Measurements from ENCODE around the gene MAP3K4.

GRCh38 chr6:160972111-160972510 lies 19.5 kb upstream of the MAP3K4 start:
- TF ChIP-seq CTCF (IDR thresholded peaks at IDR 0.05), result no peak
- TF ChIP-seq POLR2A (IDR thresholded peaks at IDR 0.05), result no peak

Data from breast epithelium (tissue), 3 donors.